MM.1S (cell line): ENCODE results near the gene RASIP1.

Experiments
- DNase-seq: peaks from one replicate; pipeline ENCODE4 v3.0.0-alpha.2; 2015
- H2AFZ ChIP-seq: fragments of 300-600 bp; sonication (generic); 2 replicates; pipeline ENCODE4 v1.6.0; 2016; ENCODE audit warnings: antibody characterized with exemption, low read length
- H3F3A ChIP-seq: fragments of 300-600 bp; sonication (generic); 2 replicates; pipeline ENCODE4 v1.6.1; 2016; ENCODE audit warnings: mild to moderate bottlenecking, antibody characterized with exemption, low read length, moderate library complexity, mixed read lengths; ENCODE audit not compliant: insufficient read depth
- H3K27ac ChIP-seq: fragments of 300-600 bp; sonication (generic); 2 replicates; pipeline ENCODE4 v1.5.1; 2016; ENCODE audit warnings: mild to moderate bottlenecking, low read length
- H3K27me3 ChIP-seq: fragments of 300-600 bp; sonication (generic); replicated peaks from 2 replicates; pipeline ENCODE4 v1.6.0; 2016; ENCODE audit warnings: low read length; ENCODE audit not compliant: insufficient read depth
- H3K36me3 ChIP-seq: fragments of 300-600 bp; sonication (generic); replicated peaks from 2 replicates; pipeline ENCODE4 v1.6.1; 2016; ENCODE audit warnings: mild to moderate bottlenecking, low read length, mixed read lengths; ENCODE audit not compliant: insufficient read depth
- H3K4me1 ChIP-seq: fragments of 300-600 bp; sonication (generic); 2 replicates; pipeline ENCODE4 v1.6.1; 2016; ENCODE audit warnings: low read length, mixed read lengths
- H3K4me2 ChIP-seq: fragments of 300-600 bp; sonication (generic); 2 replicates; pipeline ENCODE4 v1.6.0; 2016; ENCODE audit warnings: low read depth, low read length
- H3K4me3 ChIP-seq: fragments of 300-600 bp; sonication (generic); 2 replicates; pipeline ENCODE4 v1.5.1; 2016; ENCODE audit warnings: low read length, mixed read lengths
- H3K79me2 ChIP-seq: fragments of 300-600 bp; sonication (generic); 2 replicates; pipeline ENCODE4 v1.6.1; 2016; ENCODE audit warnings: mixed run types, low read length, mixed read lengths
- H3K9ac ChIP-seq: fragments of 300-600 bp; sonication (generic); 2 replicates; pipeline ENCODE4 v1.6.1; 2016; ENCODE audit warnings: low read length, mixed read lengths
- H3K9me2 ChIP-seq: fragments of 300-600 bp; sonication (generic); replicated peaks from 2 replicates; pipeline ENCODE4 v1.6.1; 2016; ENCODE audit warnings: mild to moderate bottlenecking, low read length, mixed read lengths; ENCODE audit not compliant: insufficient read depth
- H3K9me3 ChIP-seq: fragments of 300-600 bp; sonication (generic); replicated peaks from 2 replicates; pipeline ENCODE4 v1.6.1; 2016; ENCODE audit warnings: mild to moderate bottlenecking, low read length, mixed read lengths; ENCODE audit not compliant: insufficient read depth
- H4K20me1 ChIP-seq: fragments of 300-600 bp; sonication (generic); 2 replicates; pipeline ENCODE4 v1.6.1; 2016; ENCODE audit warnings: mild to moderate bottlenecking, low read length, moderate library complexity, mixed read lengths; ENCODE audit not compliant: insufficient read depth
- CTCF ChIP-seq: fragments of 300-600 bp; sonication (generic); IDR thresholded peaks from 2 replicates; pipeline ENCODE4 v1.5.1; 2016; ENCODE audit warnings: antibody characterized with exemption, low read length, mixed read lengths
- EZH2 ChIP-seq: fragments of 300-600 bp; sonication (generic); optimal IDR thresholded peaks from 2 replicates; pipeline ENCODE3; 2017; ENCODE audit warnings: low read depth, mild to moderate bottlenecking, antibody characterized with exemption, low read length, mixed read lengths
- EZH2phosphoT487 ChIP-seq: fragments of 300-600 bp; sonication (generic); IDR thresholded peaks from 2 replicates; pipeline ENCODE4 v1.6.1; 2018; ENCODE audit warnings: antibody characterized with exemption, low read length

RASIP1 gene

DNA sequence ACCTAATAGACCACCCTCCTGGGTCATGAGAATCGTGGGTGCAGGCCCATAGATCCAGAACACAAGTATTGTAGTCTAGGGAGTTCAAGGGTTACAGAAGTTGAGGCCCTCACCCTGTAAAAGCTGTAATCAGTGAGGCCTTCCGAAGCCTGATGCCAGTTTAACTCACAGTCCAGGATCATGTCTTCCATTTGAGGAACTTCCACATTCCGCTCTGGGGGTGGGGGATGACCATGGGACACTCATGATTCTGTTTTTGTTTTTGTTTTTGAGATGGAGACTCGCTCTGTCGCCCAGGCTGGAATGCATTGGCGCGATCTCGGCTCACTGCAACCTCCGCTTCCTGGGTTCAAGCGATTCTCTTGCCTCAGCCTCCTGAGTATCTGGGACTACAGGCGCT, 1.7 kb upstream of the RASIP1 start:
- Histone ChIP-seq H3K36me3 (no peaks in the 10 kb centered on the region), H3K79me2 (no peaks in the 10 kb centered on the region), H4K20me1 (no peaks in the 10 kb centered on the region), H3K9me2 (no peaks in the 10 kb centered on the region), H3K4me1 (no peaks in the 10 kb centered on the region), H3K27me3 (peaks cover 70% of the 10 kb centered on the region), H3K4me2 (no peak overlapping the region), H2AFZ (no peak overlapping the region), H3K4me3 (no peak overlapping the region), H3K9ac (no peak overlapping the region), H3F3A (no peaks in the 10 kb centered on the region), H3K27ac (no peak overlapping the region), H3K9me3 (no peaks in the 10 kb centered on the region)
- no peak for TF ChIP-seq CTCF
- TF ChIP-seq EZH2phosphoT487, result no peak
- no peak for TF ChIP-seq EZH2
- DNase-seq, result no peak

GRCh38 chr19:48741129-48741999, 954 bp upstream of the RASIP1 start:
- H3K4me1 ChIP-seq, result no peaks in the 10 kb centered on the region
- no peaks in the 10 kb centered on the region for H3K36me3 ChIP-seq
- H3K4me2 ChIP-seq, result no peak overlapping the region
- H3K9me2 ChIP-seq, result no peaks in the 10 kb centered on the region
- H3K9me3 ChIP-seq, result no peaks in the 10 kb centered on the region
- H3K4me3 ChIP-seq, result no peak overlapping the region
- TF ChIP-seq CTCF, result no peak
- no peak for TF ChIP-seq EZH2phosphoT487
- H3K27me3 ChIP-seq, result peaks cover 69% of the 10 kb centered on the region
- H2AFZ ChIP-seq, result no peak overlapping the region
- DNase-seq, result no peak
- H3F3A ChIP-seq, result no peaks in the 10 kb centered on the region
- no peak overlapping the region for H3K27ac ChIP-seq
- H4K20me1 ChIP-seq, result no peaks in the 10 kb centered on the region
- H3K79me2 ChIP-seq, result no peaks in the 10 kb centered on the region
- H3K9ac ChIP-seq, result no peak overlapping the region

DNA sequence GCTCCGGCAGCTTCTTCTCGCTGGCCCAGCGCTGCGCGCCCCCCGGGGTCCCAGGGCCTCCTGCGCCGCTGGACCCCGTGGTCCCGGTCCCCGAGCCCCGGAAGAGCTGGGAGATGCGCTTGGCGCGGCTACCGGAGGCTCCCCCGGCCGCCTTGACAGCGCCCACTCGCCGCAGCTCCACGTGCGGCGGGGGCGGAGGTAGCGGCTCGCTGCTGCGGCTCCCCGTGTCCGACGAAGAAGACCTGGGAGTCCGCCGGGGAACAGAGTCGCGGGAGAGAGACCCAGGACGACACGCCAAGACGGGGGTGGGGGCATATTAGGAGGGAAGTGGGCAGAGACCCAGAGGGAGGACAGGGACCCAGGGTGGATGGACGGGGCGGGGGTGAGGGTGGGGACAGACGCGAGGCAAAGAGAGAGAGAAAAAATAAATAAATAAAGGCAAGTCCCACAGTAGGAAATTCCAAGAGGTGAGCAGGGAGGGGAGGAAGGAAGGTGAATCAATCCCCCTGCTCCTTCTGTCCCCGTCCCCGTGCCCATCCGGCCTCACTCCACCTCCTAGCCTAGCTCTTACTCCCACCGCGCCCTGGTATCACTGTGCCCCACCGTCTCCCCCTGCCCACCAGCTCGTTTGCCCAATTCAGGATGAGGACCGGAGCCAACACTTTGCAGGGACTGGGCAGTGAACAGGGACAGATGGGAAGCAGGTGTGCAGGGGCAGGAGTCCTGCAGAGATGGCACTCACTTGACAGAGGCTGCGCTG, 826 bp downstream of the RASIP1 start:
- no peaks in the 10 kb centered on the region for H3F3A ChIP-seq
- no peaks in the 10 kb centered on the region for H3K4me1 ChIP-seq
- DNase-seq, result no peak
- no peaks in the 10 kb centered on the region for H3K9me2 ChIP-seq
- H2AFZ ChIP-seq, result no peak overlapping the region
- H3K9ac ChIP-seq, result no peak overlapping the region
- no peak overlapping the region for H3K27ac ChIP-seq
- no peaks in the 10 kb centered on the region for H3K9me3 ChIP-seq
- no peak for TF ChIP-seq CTCF
- no peak for TF ChIP-seq EZH2phosphoT487
- TF ChIP-seq EZH2, result no peak
- no peak overlapping the region for H3K4me3 ChIP-seq
- no peaks in the 10 kb centered on the region for H3K36me3 ChIP-seq
- H3K4me2 ChIP-seq, result no peak overlapping the region
- H3K27me3 ChIP-seq, result peaks cover 63% of the 10 kb centered on the region
- no peaks in the 10 kb centered on the region for H4K20me1 ChIP-seq
- H3K79me2 ChIP-seq, result no peaks in the 10 kb centered on the region
